PFSK-1 (cell line): ENCODE data around the gene STC2.

Experiments
- FOXP2 ChIP-seq: optimal IDR thresholded peaks from 2 replicates; pipeline ENCODE3; 2011; ENCODE audit warnings: borderline replicate concordance, control low read depth, inconsistent platforms; ENCODE audit not compliant: insufficient read depth; ENCODE audit errors: extremely low read length, extremely low read depth
- POLR2AphosphoS5 ChIP-seq: IDR thresholded peaks from 2 replicates; pipeline ENCODE4 v1.6.1; 2012; ENCODE audit warnings: low read depth, mild to moderate bottlenecking, control low read depth, low read length, moderate library complexity
- SIN3A ChIP-seq: IDR thresholded peaks from 2 replicates; pipeline ENCODE4 v1.6.1; 2012; ENCODE audit warnings: mild to moderate bottlenecking, low read length, moderate library complexity, borderline replicate concordance; ENCODE audit not compliant: insufficient read depth
- TAF1 ChIP-seq: IDR thresholded peaks from 2 replicates; pipeline ENCODE4 v1.6.1; 2012; ENCODE audit warnings: low read length, control low read depth, borderline replicate concordance; ENCODE audit not compliant: insufficient read depth
- TF ChIP-seq, protein P1 (sequence below), 2 experiments: IDR thresholded peaks; 2 replicates each; pipeline versions ENCODE4 v1.6.1 to v1.8.0; 2011 to 2012; ENCODE audit warnings: low read depth in 2 of 2, low read length in 2 of 2, control low read depth in 1 of 2, inconsistent platforms in 1 of 2, mild to moderate bottlenecking in 1 of 2, moderate library complexity in 1 of 2; ENCODE audit not compliant: insufficient read depth in 1 of 2

Gene STC2

DNA sequence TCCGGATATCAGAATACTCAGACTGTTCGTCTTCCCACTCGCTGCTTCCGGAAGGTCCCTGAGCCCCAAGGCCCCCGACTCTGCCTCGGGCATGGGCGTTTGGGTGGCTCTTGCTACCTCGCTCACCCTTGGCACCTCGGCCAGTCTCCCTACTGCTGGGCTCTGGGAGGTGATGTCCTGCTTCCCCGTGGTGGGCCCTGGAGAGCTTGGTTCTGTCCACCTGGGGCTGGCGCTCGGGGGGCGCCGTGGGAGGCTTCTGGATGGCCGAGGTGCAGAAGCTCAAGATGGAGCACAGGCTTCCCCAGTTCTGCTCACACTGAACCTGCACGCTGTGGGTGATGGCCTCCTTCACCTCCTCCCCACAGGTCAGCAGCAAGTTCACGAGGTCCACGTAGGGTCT, 10.4 kb downstream of the STC2 start:
- TF ChIP-seq POLR2AphosphoS5 (no peak), FOXP2 (no peak), TAF1 (no peak), SIN3A (no peak)
- TF ChIP-seq, protein P1, sequence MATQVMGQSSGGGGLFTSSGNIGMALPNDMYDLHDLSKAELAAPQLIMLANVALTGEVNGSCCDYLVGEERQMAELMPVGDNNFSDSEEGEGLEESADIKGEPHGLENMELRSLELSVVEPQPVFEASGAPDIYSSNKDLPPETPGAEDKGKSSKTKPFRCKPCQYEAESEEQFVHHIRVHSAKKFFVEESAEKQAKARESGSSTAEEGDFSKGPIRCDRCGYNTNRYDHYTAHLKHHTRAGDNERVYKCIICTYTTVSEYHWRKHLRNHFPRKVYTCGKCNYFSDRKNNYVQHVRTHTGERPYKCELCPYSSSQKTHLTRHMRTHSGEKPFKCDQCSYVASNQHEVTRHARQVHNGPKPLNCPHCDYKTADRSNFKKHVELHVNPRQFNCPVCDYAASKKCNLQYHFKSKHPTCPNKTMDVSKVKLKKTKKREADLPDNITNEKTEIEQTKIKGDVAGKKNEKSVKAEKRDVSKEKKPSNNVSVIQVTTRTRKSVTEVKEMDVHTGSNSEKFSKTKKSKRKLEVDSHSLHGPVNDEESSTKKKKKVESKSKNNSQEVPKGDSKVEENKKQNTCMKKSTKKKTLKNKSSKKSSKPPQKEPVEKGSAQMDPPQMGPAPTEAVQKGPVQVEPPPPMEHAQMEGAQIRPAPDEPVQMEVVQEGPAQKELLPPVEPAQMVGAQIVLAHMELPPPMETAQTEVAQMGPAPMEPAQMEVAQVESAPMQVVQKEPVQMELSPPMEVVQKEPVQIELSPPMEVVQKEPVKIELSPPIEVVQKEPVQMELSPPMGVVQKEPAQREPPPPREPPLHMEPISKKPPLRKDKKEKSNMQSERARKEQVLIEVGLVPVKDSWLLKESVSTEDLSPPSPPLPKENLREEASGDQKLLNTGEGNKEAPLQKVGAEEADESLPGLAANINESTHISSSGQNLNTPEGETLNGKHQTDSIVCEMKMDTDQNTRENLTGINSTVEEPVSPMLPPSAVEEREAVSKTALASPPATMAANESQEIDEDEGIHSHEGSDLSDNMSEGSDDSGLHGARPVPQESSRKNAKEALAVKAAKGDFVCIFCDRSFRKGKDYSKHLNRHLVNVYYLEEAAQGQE (IDR thresholded peaks at IDR 0.05; ENCODE audit: insufficient read depth in 1 of 2, low read depth in 2 of 2, low read length in 2 of 2), result no peak

DNA sequence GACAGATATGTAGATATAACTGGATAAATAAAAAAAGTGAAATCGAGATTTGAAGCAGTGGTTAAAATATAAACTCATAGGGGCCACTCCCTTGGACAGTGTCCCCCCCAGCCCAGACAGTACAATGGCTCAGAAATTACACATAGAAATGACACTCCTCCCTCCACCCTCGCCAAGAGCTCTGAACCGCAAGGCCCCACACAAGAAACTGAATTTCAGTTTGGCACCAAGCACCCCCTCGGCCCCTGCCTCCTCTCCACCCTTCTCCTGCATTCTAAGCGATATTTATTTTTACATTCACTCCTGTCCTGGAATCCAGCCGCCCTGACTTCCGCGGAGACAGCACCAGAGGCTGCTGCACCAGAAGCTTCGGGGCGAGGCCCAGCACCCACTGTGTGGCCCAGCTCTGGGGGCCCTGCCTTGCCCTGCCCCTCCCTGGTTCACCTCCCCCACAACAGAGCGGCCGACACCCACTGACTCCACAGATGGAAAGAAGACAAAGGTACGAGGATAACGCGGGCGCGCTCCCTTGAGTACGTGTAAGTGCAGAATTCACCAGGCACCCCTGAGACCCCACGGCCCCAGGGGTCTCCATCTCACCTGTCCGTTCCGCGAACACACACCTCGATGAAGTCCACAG, 11.0 kb downstream of the STC2 start:
- TF ChIP-seq, protein P1 (IDR thresholded peaks at IDR 0.05; ENCODE audit: insufficient read depth in 1 of 2, low read depth in 2 of 2, low read length in 2 of 2), result no peak
- no peak for TF ChIP-seq POLR2AphosphoS5

DNA sequence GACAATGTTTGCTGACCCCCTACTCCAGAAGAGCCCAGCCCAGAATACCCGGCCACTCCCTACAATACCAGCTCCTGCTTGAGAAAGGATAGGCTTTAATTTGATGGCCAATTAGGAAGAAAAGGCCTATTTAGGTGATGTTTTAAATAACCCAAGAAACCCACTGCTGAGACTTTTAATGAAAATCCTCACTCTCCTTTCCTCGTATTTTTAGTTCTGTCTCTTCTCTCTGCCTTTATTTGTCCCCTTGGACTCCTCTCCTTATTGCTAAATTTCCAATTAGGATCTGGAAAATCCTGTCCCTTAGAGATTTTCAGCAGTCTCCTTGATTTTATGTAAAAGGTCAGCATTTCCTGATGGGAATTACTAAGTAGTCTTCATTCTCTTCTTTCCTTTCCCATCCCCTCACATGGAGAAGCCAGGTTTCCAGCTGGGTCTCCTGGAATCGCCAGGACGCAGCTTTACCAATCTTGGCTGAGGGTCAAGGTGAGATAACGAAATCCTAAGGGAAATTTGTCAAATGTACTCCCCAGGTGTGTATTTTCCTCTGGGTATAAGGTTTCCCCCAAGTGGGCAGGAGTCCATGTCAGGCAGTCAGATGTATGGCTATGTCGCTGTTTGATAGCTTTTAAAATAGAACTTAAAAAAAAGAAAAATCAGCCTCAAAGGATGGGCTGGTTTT, 11.7 kb downstream of the STC2 start:
- TF ChIP-seq, protein P1 (IDR thresholded peaks at IDR 0.05; ENCODE audit: insufficient read depth in 1 of 2, low read depth in 2 of 2, low read length in 2 of 2), result no peak
- TF ChIP-seq POLR2AphosphoS5 (no peak), FOXP2 (no peak), SIN3A (no peak), TAF1 (no peak)

DNA sequence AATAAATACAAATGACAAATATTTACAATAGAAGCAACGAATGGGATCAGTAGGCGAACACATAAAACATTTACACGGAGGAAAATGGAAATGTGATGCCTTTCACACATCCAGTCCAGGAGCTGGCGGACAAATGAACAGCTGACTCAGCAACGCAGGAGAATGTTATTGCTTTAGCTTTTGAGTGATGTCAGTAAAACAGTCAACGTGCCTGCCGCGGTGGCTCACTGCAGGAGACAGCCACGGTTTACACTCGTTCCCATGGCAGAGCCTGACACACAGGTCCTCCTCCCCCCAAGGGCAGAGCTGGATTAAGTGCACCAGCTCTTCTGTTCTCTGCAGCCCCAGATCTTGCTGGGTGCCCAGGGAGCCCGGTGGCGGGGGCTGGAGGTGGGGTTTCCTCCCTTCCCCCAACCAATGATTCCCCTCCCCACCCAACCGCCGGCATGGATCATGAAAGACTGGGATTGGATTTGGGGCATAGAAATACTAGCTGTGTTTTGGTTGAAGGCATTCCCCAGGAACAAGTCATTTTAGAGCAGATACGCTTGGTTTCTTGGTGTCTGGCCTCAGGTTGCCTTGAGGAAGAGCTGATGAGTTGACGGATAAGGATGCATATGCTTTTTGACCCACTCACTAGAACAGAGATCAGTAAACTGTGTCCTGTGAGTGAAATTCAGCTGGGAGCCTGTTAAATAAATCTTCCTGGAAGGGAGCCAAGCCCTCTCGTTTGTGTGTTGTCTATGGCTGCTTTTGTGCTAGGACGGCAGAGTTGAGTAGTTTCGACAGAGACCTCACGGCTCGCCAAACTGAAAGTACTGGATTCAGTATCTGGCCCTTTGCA, 12.5 kb downstream of the STC2 start:
- TF ChIP-seq SIN3A, result no peak
- TF ChIP-seq POLR2AphosphoS5, result peak; percentile 40

DNA sequence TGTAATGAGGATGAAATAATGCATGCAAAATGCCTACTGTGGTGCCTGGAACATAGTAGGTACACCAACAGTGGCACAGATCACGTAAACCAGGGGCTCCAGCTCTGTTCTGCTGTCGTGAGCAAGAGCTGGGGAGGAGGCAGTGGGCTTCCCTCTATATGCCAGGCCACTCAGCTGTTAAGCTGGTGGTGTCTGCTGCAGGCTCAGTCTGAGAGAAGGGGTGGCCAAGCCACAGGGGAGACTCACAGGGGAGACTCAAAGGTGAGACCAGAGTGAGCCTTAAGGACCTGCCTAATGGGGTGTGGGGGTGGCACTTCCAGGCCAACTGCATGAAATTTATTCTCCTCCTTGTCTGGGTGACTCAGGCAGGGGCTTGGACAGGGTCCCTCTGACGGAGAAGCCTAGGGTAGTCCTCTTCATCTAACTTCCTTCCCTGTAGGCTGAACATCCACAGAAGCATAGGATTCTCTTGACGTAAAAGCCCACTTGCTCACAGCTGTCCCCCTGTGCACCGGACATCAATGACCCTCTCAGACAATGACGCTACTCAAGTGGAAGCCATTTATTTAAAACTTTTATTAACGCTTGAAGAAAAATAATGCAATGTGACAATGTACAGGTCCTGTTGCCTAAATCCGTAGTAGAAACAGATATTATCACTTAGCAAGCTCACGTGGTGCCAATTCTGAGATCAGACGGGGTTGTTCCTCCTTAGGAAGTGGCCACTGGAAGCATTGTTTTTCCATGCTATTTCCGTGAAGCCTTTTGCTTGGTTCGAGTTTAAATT, 13.9 kb downstream of the STC2 start:
- TF ChIP-seq POLR2AphosphoS5, result peak; percentile 60; the same call in 1 of the 2 replicates
- no peak for TF ChIP-seq FOXP2
